Smooth muscle cell (in vitro differentiated cells): ENCODE results near the gene TTC28. TPM values are rescaled to one million over a fixed set of nuclear protein-coding genes. Genes with fewer than 3 reads are reported as not detected.

Experiments used
- DNase-seq: peaks from one replicate; lab custom pipeline; 2025; ENCODE audit not compliant: unreplicated experiment; lab: John Stamatoyannopoulos, UW
- H2AFZ ChIP-seq: fragments of 200-600 bp; sonication (generic); 2 replicates; pipeline ENCODE4 v1.6.0; 2016; ENCODE audit warnings: antibody characterized with exemption, low read depth, mild to moderate bottlenecking
- H3F3A ChIP-seq: fragments of 200-600 bp; sonication (generic); 2 replicates; pipeline ENCODE4 v1.6.0; 2017; ENCODE audit warnings: antibody characterized with exemption, low read depth
- H3K27ac ChIP-seq: fragments of 200-600 bp; sonication (generic); 2 replicates; pipeline ENCODE4 v1.5.1; 2016; ENCODE audit warnings: low read depth, mild to moderate bottlenecking
- H3K27me3 ChIP-seq: fragments of 200-600 bp; sonication (generic); 2 replicates; pipeline ENCODE4 v1.6.1; 2016; ENCODE audit warnings: low read depth, mild to moderate bottlenecking
- H3K36me3 ChIP-seq: fragments of 200-600 bp; sonication (generic); 2 replicates; pipeline ENCODE4 v1.5.1; 2016; ENCODE audit warnings: low read depth
- H3K4me1 ChIP-seq: fragments of 200-600 bp; sonication (generic); 2 replicates; pipeline ENCODE4 v1.5.1; 2016; ENCODE audit warnings: low read depth
- H3K4me2 ChIP-seq: fragments of 200-600 bp; sonication (generic); 2 replicates; pipeline ENCODE4 v1.6.0; 2016; ENCODE audit warnings: mild to moderate bottlenecking
- H3K4me3 ChIP-seq: fragments of 200-600 bp; sonication (generic); 2 replicates; pipeline ENCODE4 v1.5.1; 2016; ENCODE audit warnings: mild to moderate bottlenecking
- H3K79me2 ChIP-seq: fragments of 200-600 bp; sonication (generic); 2 replicates; pipeline ENCODE4 v1.6.0; 2016; ENCODE audit warnings: low read depth, mild to moderate bottlenecking
- H3K9ac ChIP-seq: fragments of 200-600 bp; sonication (generic); 2 replicates; pipeline ENCODE4 v1.6.0; 2016; ENCODE audit warnings: low read depth
- H3K9me3 ChIP-seq: fragments of 200-600 bp; sonication (generic); replicated peaks from 2 replicates; pipeline ENCODE4 v1.5.1; 2016; ENCODE audit warnings: low read depth
- H4K20me1 ChIP-seq: fragments of 200-600 bp; sonication (generic); 2 replicates; pipeline ENCODE4 v1.6.0; 2016; ENCODE audit warnings: low read depth
- WGBS: methylation state at CpG from one replicate; pipeline ENCODE4 v1.1.7; 2016; ENCODE audit warnings: low lambda C conversion rate; 5-methylcytosine and 5-hydroxymethylcytosine counted together
- polyA plus RNA-seq: library from polyadenylated mRNA; unstranded; fragments of >200 nt; fragmentation: Nextera tagmentation; extraction: Ambion mirVana; gene quantifications from 2 replicates; pipeline ENCODE4 v1.2.1, GENCODE V29; 2016
- total RNA-seq: library from RNA; depleted of rRNA; stranded (reverse); fragments of >200 nt; gene quantifications from 2 replicates; pipeline ENCODE4 v1.2.3, GENCODE V29; 2014
- TF ChIP-seq, protein P1 (sequence below): fragments of 200-600 bp; sonication (generic); IDR thresholded peaks from 2 replicates; pipeline ENCODE4 v1.5.1; 2017; ENCODE audit warnings: borderline replicate concordance, mild to moderate bottlenecking, antibody characterized with exemption; ENCODE audit not compliant: insufficient read depth, poor library complexity, severe bottlenecking

The TTC28 gene
- total and polyA plus RNA-seq, 2 experiments from 2014 or later, result 6.3 to 17.9 TPM

DNA sequence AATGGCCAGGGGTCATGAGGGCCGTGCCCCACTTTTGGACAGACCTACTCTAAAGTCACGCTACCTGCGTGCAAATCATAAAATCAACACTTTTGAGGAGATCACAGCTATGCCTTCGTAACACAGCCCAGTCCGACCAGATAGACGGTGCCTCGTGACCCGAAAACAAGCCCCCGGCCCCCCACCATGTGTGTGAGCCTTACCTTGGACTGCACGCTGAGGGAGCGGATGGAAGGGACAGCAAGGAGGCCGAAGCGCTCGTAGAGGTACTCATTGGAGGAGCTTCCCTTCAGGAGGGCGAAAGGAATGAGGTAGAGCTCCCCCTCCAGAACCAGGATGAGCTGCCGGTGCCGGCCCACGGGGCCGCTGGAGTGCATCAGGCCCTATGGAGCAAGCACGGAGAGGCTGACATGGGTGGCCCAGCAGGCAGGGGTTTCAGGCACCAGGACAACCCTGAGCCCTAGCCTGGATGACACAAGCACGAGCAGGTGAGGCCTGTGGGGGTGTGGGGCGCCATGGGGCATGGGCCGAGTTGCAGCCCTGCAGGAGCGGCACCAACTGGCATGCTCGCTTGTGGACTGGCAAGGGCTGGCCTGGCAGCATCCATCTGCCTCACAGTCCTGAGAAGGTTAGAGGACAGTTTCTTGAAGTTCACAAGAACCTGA lies 678.3 kb downstream of the TTC28 start:
- no peak for DNase-seq
- no peaks in the 10 kb centered on the region for H3K79me2 ChIP-seq
- no peak overlapping the region for H2AFZ ChIP-seq
- no peaks in the 10 kb centered on the region for H3K36me3 ChIP-seq
- no peaks in the 10 kb centered on the region for H3K9me3 ChIP-seq
- no peak overlapping the region for H3K4me2 ChIP-seq
- no peak overlapping the region for H3K4me3 ChIP-seq
- H3F3A ChIP-seq, result no peaks in the 10 kb centered on the region
- H3K27me3 ChIP-seq, result no peaks in the 10 kb centered on the region
- 97% methylated on average over 25 of the region's 25 CpGs for WGBS
- no peaks in the 10 kb centered on the region for H4K20me1 ChIP-seq
- H3K9ac ChIP-seq, result no peak overlapping the region
- TF ChIP-seq, protein P1, sequence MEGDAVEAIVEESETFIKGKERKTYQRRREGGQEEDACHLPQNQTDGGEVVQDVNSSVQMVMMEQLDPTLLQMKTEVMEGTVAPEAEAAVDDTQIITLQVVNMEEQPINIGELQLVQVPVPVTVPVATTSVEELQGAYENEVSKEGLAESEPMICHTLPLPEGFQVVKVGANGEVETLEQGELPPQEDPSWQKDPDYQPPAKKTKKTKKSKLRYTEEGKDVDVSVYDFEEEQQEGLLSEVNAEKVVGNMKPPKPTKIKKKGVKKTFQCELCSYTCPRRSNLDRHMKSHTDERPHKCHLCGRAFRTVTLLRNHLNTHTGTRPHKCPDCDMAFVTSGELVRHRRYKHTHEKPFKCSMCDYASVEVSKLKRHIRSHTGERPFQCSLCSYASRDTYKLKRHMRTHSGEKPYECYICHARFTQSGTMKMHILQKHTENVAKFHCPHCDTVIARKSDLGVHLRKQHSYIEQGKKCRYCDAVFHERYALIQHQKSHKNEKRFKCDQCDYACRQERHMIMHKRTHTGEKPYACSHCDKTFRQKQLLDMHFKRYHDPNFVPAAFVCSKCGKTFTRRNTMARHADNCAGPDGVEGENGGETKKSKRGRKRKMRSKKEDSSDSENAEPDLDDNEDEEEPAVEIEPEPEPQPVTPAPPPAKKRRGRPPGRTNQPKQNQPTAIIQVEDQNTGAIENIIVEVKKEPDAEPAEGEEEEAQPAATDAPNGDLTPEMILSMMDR, result no peak
- H3K4me1 ChIP-seq, result no peaks in the 10 kb centered on the region
- H3K27ac ChIP-seq, result no peak overlapping the region

GRCh38 chr22:28000361-28000760 lies 679.3 kb downstream of the TTC28 start:
- Histone ChIP-seq H3K79me2 (no peaks in the 10 kb centered on the region), H3F3A (no peaks in the 10 kb centered on the region), H3K36me3 (no peaks in the 10 kb centered on the region), H3K4me2 (no peak overlapping the region), H3K9me3 (no peaks in the 10 kb centered on the region), H3K9ac (no peak overlapping the region), H4K20me1 (no peaks in the 10 kb centered on the region), H3K4me3 (no peak overlapping the region), H3K27ac (no peak overlapping the region), H3K4me1 (no peaks in the 10 kb centered on the region), H3K27me3 (no peaks in the 10 kb centered on the region), H2AFZ (no peak overlapping the region)
- WGBS, result 97% methylated on average over 9 of the region's 9 CpGs
- DNase-seq, result no peak
- TF ChIP-seq, protein P1, result no peak

DNA sequence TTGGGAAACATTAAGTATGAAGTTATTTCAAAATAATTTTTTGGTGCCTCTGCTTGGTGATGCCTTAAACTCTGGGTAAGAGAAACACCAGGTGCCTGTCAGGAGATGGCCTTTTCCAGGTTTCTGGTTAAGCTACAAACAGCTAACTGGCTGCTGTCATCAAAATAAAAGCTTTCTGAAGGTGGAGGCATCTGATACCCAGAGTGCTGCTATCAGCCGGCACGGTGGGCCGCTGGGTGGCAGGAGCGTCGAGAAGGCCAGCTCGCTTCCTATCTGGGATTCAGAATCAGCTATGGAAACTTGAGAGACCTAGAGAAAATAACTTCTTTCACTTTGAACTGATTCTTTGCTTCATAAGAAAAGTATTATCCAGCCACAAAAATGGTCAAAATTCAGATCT lies 679.8 kb downstream of the TTC28 start:
- H3K36me3 ChIP-seq, result no peaks in the 10 kb centered on the region
- 93% methylated on average over 6 of the region's 6 CpGs for WGBS
- H2AFZ ChIP-seq, result no peak overlapping the region
- H3K27me3 ChIP-seq, result no peaks in the 10 kb centered on the region
- no peaks in the 10 kb centered on the region for H3K79me2 ChIP-seq
- TF ChIP-seq, protein P1, result no peak
- H3K4me3 ChIP-seq, result no peak overlapping the region
- no peaks in the 10 kb centered on the region for H3K4me1 ChIP-seq
- no peak for DNase-seq
- no peaks in the 10 kb centered on the region for H4K20me1 ChIP-seq
- no peak overlapping the region for H3K9ac ChIP-seq
- no peak overlapping the region for H3K27ac ChIP-seq
- H3F3A ChIP-seq, result no peaks in the 10 kb centered on the region
- no peaks in the 10 kb centered on the region for H3K9me3 ChIP-seq
- H3K4me2 ChIP-seq, result no peak overlapping the region
